NCI-H774 (cell line): ENCODE results near the gene IL1B.
"Not testable (repeated sequence)": the region's sequence is repeated elsewhere in the genome, so short reads cannot be mapped to it uniquely, and the experiment has no call there.

Experiments used
- DNase-seq: peaks from one replicate; lab custom pipeline; 2025; lab: John Stamatoyannopoulos, UW

The IL1B gene

DNA sequence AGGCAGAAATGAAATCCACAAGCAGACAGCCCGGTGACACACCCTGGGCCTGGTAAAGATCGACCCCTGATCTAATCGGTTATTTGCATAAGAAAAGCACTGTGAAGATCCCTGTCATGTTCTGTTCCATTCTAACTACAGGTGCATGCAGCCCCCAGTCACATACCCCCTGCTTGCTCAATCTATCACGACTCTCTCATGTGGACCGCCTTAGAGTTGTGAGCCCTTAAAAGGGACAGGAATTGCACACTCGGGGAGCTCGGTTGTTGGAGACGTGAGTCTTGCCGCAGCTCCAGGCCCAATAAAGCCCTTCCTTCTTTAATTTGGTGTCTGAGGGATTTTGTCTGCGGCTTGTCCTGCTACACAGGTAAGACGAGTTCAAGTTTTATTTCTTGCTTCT lies 13.4 kb upstream of the IL1B start:
- no peak for DNase-seq

DNA sequence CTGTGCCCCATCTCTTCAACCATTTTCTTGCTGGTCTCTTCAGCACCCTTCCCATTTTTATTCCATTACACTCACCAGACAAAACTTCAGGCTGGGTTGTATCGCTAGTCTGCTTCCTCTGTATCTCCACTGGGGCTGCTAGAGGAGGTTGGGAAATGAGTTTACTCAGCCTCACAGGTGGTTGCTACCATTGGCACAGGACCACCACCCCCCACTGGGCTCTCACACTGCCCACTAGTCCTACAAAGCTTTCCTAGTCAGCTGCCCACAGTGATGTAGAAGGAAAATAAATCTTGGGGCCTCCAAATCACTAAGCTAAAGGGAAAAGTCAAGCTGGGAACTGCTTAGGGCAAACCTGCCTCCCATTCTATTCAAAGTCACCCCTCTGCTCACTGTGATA lies 12.3 kb upstream of the IL1B start:
- no peak for DNase-seq

DNA sequence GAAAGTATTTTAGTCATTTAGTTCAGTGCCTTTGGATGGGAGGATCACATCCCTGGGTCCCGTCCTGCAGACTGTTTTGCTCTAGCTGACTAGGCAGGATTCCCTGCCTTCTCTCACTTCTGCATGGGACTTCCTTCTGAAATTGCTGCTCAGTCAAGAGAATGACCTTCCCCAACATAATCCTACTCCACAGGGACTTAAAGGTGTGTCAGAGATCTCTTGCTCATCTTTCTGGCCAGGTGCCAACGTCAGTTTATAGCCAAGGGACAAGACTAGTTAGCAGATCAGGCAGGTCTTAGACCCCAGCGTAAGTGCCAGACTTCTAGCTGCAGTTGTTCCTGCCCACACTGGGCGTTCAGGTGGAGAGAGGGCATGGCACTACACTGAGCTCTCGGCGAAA lies 9.5 kb upstream of the IL1B start:
- DNase-seq = no peak

DNA sequence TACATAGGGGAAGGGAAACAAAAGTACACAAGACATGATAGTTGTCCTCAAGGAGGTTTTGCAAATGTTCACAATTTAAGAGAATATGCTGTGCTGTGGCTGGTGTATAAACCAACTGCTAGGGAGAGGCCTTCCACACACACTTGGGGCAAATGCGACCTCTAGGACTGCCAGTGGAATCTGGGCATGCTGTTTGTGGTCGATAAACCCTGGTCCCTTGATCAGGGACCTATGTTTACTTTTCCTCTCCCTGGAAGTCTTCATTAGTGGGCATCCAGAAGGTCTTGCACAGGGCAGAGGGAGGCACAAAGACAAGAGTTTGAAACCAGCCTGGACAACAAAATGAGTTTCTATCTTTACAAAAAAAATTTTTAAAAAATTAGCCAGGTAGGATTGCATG lies 7.3 kb upstream of the IL1B start:
- no peak for DNase-seq

DNA sequence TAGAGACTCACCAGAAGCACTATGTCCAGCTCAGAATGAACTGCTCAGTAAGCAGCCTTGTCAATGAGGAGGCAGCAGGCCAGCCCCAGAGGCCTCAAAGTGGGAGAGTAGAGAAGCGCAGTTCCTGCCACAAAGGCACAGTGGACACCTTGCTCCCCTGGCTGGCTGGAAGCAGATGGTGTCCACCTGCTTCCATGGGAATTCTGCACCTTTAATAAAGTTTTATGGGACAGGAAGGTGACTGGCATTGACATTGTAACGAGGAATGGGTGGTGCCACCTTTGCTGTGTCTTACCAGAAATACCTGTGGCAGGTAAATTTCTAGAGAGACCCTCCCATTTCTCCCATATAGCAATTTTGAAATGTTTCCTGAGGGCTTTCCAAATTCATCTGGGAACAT lies 6.7 kb upstream of the IL1B start:
- no peak for DNase-seq

DNA sequence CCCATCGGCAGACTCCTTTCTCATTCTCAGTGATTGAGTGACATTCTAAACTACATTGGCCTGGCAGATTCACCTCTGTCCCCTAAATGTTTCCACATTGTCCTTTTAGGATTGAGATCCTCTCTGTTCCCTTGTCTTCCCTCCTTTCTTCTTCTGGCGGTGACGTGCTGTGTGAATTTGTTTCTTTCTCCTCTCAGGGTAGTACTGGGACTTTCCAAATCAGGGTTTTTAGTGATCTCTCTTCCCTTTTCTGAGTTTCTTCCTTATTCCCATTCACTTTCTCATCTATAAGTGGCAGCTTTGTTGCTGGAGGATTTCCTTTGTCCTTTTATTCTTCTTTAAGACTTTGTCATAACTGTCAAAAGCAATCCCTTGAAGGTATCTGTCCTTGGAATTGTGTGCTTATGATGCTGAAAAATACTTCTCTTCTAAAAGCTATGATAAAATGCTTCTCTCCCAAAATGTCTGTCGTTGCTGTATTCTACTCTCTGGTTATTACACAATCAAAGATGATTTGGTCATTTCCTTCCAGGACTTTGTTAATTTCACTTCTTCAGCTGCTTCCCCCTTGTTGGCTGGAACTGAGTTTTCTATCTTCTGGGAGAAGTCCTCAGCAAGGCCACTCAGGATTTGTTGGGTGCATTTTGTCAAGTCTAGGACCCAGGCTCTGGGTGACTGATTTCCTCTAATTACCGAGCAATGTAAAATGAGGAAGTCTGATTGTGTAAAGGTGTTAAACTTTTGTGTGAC lies 4.9 kb upstream of the IL1B start:
- DNase-seq = no peak

DNA sequence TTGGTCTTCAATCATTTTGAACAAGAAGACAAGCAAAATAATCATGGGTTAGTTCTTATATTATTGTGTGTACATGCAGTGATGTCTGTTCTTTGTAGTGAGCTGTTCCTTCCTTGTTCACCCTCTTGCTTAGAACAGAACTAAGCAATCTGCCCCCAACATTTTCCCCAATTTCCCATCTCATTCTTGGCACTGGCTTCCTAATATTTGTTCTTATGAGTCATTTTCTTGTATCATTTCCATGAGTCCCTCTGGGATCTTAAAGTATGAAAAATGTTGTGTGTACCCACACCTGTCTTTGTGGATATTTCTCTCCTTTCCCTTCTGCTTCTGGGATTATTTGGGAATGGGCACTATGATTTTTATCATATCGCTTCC lies 3.5 kb upstream of the IL1B start:
- no peak for DNase-seq

DNA sequence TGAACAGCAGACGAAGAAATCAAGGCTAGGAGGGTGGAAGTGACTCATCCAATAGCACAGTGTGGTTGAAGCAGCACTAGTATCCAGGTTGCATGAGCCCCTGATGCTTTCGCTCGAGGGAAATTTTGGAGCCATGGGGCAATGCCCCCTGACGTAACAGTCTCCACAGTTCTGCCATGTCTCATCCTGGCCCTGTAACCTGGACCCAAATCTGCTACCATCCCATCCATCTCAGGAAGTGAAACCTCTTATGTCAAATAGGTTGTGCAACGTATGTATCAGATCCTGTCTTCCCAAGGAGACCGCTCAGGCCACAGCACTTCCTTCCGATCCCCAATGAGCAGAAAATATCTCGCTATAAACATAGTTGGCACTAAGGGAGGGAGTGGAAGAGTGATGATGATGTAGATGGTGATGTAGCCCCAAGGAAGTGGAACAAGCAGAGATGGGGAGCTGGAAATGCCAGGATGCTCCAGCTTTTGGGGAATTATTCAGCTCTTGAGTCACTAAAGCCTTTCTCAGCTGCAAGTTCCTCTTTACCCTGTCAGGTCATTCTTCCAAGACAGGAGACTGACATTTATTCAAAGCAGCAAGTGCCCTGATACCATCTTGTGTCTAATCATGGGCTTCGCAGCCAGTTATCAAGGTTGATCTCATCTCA lies 3.0 kb upstream of the IL1B start:
- DNase-seq = no peak

DNA sequence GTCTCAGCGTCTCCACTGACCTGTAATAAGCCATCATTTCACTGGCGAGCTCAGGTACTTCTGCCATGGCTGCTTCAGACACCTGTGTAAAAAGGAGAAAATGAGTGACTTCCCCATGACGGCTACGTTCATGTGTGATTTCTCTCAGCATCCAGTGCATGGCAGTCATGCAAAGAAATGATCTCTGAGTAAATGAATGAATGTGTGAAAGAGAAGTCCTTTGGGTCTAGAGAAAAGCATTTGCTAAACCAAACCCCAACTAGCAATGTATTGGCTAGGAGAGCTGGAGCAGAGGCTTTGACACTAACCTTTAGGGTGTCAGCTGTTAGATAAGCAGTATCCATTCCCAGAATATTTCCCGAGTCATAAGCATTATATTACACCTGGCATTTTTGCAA lies 417 bp downstream of the IL1B start:
- no peak for DNase-seq

DNA sequence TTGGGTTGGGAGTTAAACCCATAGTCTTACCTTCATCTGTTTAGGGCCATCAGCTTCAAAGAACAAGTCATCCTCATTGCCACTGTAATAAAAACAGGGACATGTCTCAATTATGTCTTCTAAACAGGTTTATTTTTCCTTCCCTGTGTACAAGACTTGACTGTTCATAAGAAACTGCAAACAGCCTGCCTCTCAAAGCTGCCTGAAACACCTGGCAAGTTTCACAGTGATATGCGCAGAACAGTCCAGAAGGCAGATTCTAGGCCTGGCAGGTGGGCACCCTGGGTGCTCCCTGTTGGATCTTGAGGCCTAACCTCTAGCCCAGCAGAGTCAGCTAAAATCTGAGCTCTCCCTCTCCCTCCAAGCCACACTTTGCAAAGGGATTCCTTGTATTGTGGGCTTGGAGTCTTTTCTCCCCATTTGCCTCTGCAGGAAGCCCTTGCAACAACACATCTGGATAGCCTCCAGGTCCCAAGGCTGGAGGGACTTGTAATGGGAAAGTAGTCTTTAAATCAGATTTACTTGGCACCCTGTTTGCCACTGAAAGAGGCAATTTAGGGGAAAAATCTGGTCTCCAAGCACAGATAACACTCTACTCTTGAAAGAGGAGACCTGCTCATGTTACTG lies 930 bp downstream of the IL1B start:
- DNase-seq = no peak

DNA sequence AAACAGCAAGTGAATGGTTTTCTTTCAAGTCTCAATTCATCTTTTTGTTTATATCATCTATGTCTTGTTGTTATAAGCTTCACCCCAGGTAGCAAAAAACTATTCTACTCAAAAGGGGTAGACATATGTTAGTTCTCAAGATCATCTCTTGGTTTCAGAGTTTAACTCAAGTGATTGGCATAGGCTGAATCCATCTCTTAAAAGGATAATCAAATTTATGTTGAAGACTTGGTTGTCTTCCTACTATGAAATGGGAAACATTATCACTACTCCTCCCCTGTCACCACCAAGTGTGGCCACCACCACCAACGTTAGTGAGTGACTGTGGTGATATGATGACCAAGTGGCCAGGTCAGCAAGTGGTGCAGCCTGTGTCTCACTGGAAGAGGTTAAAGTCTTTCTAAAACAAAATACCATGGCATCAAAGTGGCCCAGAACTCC lies 1.5 kb downstream of the IL1B start:
- DNase-seq = no peak

DNA sequence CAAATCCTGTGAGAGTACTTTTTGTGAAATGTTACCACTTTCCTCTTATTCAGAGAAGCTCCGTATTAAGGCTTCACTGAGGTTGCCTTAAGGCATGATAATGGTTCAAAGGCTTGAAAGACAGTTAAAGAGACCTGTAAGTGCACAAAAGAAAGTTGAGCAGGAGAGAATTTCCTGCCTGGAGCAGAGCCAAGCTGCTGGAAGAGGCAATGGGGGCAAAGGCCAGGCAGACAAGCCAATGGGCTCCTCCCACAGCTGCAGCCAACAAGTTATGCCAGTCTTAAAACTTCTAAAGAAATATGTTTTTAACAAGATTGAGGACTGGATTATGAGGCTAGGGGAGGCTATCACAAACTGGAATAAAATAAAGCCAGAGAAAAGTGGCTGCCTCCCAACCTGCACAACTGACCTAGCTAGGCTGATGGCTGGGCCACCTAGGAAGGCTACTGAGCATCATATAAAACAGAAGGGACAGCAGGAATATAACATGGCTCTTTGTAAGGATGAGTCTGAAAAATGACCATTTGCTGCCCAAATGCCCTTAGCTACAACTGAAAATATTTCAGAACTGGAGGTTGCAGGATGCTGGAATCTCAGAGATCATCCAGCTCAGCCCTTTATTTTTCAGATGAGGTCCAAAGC lies 2.1 kb downstream of the IL1B start:
- no peak for DNase-seq

DNA sequence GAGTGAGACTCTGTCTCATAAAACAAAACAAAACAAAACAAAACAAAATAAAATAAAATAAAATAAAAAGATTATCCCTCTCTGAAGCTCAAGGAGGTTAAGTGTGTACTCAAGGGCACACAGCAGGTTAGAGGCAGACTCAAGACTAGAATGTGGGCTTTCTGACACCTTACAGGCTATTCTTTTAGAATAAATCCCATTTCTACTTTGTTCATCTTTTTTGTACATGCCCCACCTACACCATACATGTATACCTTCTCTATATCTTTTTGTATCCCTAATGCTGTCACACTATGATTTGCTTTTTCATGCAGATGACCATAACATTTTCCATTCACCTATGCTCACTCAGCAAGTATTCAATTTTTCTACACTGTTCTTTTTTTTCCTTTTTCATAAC lies 2.6 kb downstream of the IL1B start:
- DNase-seq = no peak

DNA sequence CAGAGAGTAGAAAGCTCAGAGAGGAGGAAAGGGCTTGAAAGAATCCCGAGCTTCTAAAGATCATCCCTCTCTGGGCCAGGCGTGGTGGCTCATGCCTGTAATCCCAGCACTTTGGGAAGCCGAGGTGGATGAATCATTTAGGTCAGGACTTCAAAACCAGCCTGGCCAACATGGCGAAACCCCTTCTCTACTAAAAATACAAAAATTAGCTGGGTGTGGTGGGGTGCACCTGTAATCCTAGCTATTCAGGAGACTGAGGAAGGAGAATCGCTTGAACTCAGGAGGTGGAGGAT lies 3.0 kb downstream of the IL1B start:
- DNase-seq = not testable (repeated sequence)

DNA sequence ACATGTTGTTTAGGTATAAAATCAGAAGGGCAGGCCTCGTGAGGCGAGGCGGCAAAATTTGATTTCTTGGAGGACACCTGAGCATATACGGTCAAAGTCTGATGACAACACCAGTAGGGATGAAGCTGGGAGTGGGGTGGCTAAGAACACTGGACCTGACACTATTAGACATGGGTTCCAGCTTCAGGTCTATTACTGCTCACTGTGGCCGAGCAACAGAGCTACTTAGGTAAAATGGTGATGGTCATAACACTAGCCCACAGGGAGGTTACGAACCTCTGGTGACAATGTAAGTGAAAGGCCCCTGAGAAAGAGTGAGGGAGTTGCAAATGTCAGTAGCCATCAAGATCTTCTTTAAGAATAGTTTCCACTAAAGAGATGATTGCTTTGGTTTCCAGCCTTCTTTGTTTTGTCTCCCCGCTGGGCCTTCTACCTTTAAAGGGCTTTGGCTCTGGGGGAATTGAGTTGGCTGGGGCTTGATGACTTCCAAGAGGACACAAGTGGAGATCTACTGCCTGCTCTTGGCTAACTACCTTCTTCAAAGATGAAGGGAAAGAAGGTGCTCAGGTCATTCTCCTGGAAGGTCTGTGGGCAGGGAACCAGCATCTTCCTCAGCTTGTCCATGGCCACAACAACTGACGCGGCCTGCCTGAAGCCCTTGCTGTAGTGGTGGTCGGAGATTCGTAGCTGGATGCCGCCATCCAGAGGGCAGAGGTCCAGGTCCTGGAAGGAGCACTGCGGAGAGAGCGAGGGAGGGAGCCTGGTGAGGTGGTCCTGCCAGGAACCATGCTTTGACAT lies 3.5 kb downstream of the IL1B start:
- DNase-seq = no peak

DNA sequence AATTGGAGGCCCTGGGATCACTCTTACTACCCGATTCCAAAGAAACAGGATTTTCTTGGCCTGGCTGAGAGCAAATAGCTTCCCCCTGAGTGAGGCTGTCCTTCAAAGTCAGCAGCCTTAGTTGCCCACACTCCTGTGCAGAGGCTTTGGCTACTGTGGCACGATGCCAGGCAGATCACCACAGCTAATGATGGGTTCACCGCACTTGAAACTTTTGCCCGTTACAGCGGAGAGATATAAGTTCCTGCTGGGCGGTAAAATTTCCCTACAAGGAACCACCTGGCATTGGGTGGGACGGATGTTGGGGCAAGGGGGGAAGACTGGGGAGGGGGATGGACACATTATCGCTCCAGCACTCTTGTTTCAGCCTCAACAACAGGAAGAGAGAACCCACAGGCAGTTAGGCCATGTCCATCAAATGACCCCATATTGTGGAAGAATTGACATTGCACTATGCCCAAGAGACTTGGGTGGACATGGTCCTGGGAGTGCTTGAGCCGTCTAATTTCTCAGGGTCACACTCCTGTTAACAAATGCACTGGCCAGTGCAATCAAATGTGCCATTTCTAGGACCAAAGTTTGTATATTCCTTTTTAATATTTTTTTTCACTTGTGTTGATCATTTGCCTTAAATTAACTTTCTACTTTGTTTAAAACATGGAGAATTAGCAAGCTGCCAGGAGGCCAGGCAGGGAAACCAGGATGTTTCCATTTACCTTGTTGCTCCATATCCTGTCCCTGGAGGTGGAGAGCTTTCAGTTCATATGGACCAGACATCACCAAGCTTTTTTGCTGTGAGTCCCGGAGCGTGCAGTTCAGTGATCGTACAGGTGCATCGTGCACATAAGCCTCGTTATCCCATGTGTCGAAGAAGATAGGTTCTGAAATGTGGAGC lies 4.4 kb downstream of the IL1B start:
- DNase-seq = no peak

DNA sequence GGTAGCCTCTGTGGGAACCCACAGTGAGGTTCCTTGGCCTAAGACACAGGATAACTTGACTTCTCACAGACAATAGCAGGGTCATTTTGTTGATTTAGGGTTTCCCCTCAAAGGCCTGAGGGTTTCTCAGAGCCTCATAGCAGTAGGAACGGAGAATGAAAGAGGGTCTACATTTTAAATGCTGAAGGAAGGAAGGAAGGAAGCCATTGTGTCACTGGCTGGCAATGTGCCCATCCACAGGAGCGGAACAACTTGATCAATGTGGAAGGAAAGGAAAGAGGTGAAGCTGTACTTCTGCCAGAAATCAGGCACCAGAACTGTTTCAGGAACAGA lies 5.1 kb downstream of the IL1B start:
- DNase-seq = no peak

DNA sequence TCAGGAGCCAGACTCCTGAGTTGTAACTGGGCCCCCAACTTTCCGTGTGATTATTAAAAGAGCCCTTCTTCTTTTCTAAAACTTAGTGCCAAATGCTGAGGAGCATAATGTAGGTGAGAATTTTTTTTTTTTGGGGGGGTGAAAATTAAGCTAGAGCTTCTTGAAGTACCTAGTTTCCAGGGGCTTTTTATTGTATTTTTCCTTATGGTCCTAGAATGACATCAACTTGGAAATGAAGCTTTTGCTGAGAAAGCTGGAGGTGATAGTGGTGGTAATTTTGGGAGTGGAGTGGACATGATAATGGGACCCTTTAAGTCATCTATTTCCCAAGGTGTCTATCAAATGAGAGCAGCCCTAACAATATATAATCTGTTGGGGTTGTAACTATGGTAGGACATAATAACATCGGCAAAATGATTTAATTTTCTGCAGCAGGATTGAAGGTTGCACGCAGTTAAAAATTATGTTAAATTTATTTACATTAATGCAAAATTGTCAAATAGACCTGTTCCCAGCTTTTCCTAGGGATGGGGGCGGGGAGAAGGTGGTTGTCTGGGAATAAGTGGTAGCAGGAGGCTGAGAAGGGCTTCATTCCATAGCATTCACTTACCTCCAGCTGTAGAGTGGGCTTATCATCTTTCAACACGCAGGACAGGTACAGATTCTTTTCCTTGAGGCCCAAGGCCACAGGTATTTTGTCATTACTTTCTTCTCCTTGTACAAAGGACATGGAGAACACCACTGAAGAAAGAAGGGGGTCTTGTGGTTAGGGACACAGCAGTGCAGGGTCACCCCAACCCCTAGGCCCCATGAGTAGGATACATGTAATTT lies 5.7 kb downstream of the IL1B start:
- DNase-seq = no peak

DNA sequence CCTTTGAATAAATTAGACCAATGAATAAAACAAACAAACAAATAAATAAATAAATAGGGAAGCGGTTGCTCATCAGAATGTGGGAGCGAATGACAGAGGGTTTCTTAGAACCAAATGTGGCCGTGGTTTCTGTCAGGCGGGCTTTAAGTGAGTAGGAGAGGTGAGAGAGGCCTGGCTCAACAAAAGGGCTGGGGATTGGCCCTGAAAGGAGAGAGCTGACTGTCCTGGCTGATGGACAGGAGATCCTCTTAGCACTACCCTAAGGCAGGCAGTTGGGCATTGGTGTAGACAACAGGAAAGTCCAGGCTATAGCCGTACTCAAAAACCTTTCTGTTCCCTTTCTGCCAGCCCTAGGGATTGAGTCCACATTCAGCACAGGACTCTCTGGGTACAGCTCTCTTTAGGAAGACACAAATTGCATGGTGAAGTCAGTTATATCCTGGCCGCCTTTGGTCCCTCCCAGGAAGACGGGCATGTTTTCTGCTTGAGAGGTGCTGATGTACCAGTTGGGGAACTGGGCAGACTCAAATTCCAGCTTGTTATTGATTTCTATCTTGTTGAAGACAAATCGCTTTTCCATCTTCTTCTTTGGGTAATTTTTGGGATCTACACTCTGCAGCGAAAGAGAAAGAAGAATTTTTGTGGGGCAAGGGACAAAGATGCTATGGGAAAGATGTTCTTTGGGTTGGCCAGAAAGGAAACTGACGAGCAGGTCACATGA lies 6.5 kb downstream of the IL1B start:
- DNase-seq = no peak
